Spinal cord (tissue), 10 donors: ENCODE measurements around the gene RTP2. TPM values are rescaled to one million over a fixed set of nuclear protein-coding genes. Genes with fewer than 3 reads are reported as not detected.
"Not testable (repeated sequence)": the region's sequence is repeated elsewhere in the genome, so short reads cannot be mapped to it uniquely, and the experiment has no call there.

Experiments used
- DNase-seq, 6 donors: peaks; one replicate each; pipeline versions ENCODE4 v3.0.0 to v3.0.0-alpha.2; 2013 to 2015; ENCODE audit warnings: low spot score in 6 of 6, low read depth in 4 of 6
- H3K27ac ChIP-seq: one replicate; pipeline ENCODE4 v1.5.1; 2013; ENCODE audit warnings: low read depth, low read length, control low read depth
- H3K27me3 ChIP-seq: one replicate; pipeline ENCODE4 v1.6.1; 2013; ENCODE audit warnings: low read length; ENCODE audit not compliant: control insufficient read depth, insufficient read depth
- H3K36me3 ChIP-seq: one replicate; pipeline ENCODE4 v1.6.1; 2013; ENCODE audit warnings: low read length; ENCODE audit not compliant: control insufficient read depth, insufficient read depth
- H3K4me1 ChIP-seq: one replicate; pipeline ENCODE4 v1.6.1; 2013; ENCODE audit warnings: low read length; ENCODE audit not compliant: control insufficient read depth, insufficient read depth
- H3K4me3 ChIP-seq: one replicate; pipeline ENCODE4 v1.5.1; 2013; ENCODE audit warnings: low read depth, low read length, control low read depth
- H3K9me3 ChIP-seq: one replicate; pipeline ENCODE4 v1.6.1; 2013; ENCODE audit warnings: low read length; ENCODE audit not compliant: control insufficient read depth, insufficient read depth
- WGBS: methylation state at CpG from one replicate; pipeline ENCODE4 v1.1.5; 2013; ENCODE audit warnings: missing lambda C conversion rate; ENCODE audit not compliant: insufficient coverage; 5-methylcytosine and 5-hydroxymethylcytosine counted together
- polyA plus RNA-seq, 2 donors: library from polyadenylated mRNA; unstranded; fragments of 120-200 nt; gene quantifications; one replicate each; pipeline ENCODE4 v1.2.1, GENCODE V29; 2013; ENCODE audit not compliant: insufficient read length in 2 of 2
- total RNA-seq, 2 donors: library from RNA; depleted of rRNA in 1 of 2; stranded (reverse); fragments of 120-200 nt in 1 of 2; fragments of >200 nt in 1 of 2; gene quantifications; one replicate each; pipeline versions ENCODE4 v1.2.3 to v1.2.4, GENCODE V29; 2013 to 2014
- donor health status: healthy.

Gene RTP2
- total and polyA plus RNA-seq, 4 donors, result not detected

DNA sequence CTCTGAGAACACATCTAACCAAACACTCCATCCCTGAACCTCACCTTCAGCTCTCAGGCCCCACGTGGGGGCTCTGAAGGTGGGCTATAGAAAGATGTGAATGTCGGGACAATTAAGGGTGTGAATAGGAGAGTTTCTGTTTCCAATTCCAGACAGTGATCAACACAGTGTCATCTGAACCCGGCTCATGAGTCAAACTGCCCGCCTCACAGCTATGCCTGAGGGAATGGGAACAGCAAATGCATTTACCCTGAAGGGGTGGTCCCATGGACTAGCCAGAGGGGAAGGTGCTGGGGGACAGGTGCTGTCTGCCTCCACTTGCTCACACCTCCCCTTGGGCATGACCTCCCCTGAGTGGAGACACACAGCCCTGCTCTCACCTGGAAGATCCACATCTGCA, 6.3 kb downstream of the RTP2 start:
- no peak for DNase-seq
- Histone ChIP-seq H3K9me3 (no peaks in the 10 kb centered on the region), H3K4me3 (no peak overlapping the region), H3K36me3 (no peaks in the 10 kb centered on the region), H3K4me1 (no peaks in the 10 kb centered on the region), H3K27me3 (no peaks in the 10 kb centered on the region), H3K27ac (no peak overlapping the region)
- 100% methylated on average over 1 of the region's 4 CpGs for WGBS

DNA sequence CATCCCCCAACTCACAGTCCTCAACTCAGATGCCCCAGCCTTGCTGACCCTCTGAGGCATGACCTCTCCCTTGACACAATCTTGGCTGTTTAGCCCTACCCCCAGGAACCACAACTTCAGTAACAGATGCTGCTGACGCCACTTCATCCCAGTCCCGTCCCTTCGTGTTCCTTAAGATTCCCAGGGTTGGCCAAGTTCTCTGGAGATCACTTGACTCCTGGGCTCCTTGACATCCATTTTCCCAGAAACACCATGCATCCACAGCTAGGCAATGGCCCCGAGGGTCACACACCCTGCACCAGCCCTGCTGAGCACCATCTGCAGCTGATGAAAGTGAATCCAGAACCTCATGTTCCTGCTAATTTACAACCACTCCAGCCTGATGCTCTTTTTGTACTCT, 6.9 kb downstream of the RTP2 start:
- 88% methylated on average over 4 of the region's 4 CpGs for WGBS
- no peaks in the 10 kb centered on the region for H3K4me1 ChIP-seq
- no peaks in the 10 kb centered on the region for H3K9me3 ChIP-seq
- H3K36me3 ChIP-seq, result no peaks in the 10 kb centered on the region
- no peak for DNase-seq
- no peak overlapping the region for H3K27ac ChIP-seq
- no peak overlapping the region for H3K4me3 ChIP-seq
- no peaks in the 10 kb centered on the region for H3K27me3 ChIP-seq

DNA sequence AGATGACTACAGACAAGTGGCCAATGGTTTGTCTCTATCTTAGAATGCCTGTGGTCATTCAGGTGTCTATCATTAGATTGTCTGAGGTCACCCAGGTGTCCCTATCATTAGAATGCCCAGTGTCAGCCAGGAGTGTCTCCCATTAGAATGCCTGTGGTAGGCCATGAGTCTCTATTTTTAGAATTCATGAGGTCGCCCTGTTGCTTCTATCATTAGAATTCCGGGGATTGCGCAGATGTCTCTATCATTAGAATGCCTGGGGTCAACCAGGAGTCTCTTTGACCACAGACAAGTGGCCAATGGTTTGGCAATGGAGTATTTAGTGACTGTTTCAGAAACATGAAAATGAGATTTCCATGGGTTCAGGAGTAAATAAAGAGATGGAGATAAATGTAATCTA, 7.6 kb downstream of the RTP2 start:
- no peak overlapping the region for H3K4me3 ChIP-seq
- 85% methylated on average over 3 of the region's 3 CpGs for WGBS

DNA sequence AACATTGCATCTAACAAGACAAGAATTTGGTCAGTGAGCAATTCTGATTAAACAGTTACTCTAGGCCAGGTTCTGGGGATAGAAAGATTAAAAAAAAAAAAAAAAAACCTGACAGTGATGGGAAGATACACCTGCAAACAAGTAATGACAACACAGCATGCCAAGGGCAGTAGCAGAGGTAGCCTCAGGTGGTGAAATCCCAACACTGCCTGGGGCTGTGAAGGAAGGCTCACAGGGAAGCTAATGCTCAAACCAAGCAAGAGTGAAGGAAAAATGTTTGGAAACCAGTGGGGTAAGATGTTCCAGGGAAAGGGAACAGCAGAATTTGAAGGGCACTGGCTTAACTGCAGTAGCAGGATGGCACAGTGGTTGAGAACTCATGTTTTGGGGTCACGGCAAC, 8.9 kb downstream of the RTP2 start:
- DNase-seq, result no peak
- no peak overlapping the region for H3K4me3 ChIP-seq
- H3K27me3 ChIP-seq, result no peaks in the 10 kb centered on the region
- no peak overlapping the region for H3K27ac ChIP-seq
- no CpG with 5 or more reads among the region's 1 CpG for WGBS
- no peaks in the 10 kb centered on the region for H3K4me1 ChIP-seq
- no peaks in the 10 kb centered on the region for H3K36me3 ChIP-seq
- no peaks in the 10 kb centered on the region for H3K9me3 ChIP-seq

More for the DNA sequence above, 7.6 kb downstream of the RTP2 start:
- no peak for DNase-seq
- Histone ChIP-seq H3K27ac (no peak overlapping the region), H3K36me3 (no peaks in the 10 kb centered on the region), H3K4me1 (no peaks in the 10 kb centered on the region), H3K9me3 (no peaks in the 10 kb centered on the region), H3K27me3 (no peaks in the 10 kb centered on the region)

DNA sequence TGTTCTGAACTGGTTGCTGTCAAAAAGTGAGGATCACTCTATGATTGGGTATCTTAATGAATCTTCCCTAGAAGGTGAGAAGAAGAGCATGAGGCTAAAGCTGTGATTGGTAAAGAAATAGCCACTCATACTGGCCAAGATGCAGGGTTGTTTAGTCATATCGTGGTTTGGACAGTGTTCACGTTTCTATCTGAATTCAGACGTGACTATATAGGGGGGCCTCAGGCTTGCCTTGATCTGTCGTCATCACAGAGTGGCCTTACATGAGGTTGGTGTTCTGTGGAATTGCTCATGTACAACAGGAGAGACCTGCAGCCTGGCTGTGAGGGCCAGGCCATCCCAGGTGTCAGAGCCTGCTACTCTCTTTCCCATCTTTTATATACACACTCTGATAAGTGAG, 12.4 kb downstream of the RTP2 start:
- no peaks in the 10 kb centered on the region for H3K36me3 ChIP-seq
- DNase-seq, result no peak
- H3K4me3 ChIP-seq, result no peak overlapping the region
- H3K4me1 ChIP-seq, result no peaks in the 10 kb centered on the region
- no peaks in the 10 kb centered on the region for H3K27me3 ChIP-seq
- no peaks in the 10 kb centered on the region for H3K9me3 ChIP-seq
- no peak overlapping the region for H3K27ac ChIP-seq
- WGBS, result 100% methylated on average over 4 of the region's 4 CpGs

- Histone ChIP-seq H3K27ac (no peak overlapping the region), H3K4me1 (no peaks in the 10 kb centered on the region), H3K36me3 (no peaks in the 10 kb centered on the region), H3K4me3 (no peak overlapping the region), H3K9me3 (no peaks in the 10 kb centered on the region), H3K27me3 (no peaks in the 10 kb centered on the region)
- peak in 1 of 6 donors; percentile 30 for DNase-seq
- WGBS, result no CpG with 5 or more reads among the region's 5 CpGs
Measured at GRCh38 chr3:187686621-187687273, 15.6 kb downstream of the RTP2 start.

DNA sequence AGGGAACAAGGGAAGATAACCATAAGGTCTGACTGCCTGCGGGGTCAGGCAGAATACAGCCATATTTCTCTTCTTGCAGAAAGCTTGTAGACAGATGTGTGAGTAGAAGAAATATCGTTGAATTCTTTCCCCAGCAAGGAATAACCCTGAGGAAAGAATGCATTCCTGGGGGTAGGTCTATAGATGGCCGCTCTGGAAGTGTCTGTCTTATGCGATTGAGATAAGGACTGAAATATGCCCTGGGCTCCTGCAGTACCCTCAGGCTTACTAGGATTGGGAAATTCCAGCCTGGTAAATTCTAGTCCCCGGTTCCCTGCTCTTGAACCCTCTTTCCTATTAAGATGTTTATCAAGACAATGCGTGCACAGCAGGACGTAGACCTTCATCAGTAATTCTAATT, 16.4 kb downstream of the RTP2 start:
- H3K4me1 ChIP-seq, result no peaks in the 10 kb centered on the region
- WGBS, result 98% methylated on average over 6 of the region's 7 CpGs

GRCh38 chr3:187684880-187685279, 17.5 kb downstream of the RTP2 start:
- H3K4me3 ChIP-seq, result no peak overlapping the region
- no CpG with 5 or more reads among the region's 2 CpGs for WGBS
- H3K4me1 ChIP-seq, result no peaks in the 10 kb centered on the region
- H3K9me3 ChIP-seq, result no peaks in the 10 kb centered on the region
- DNase-seq, result no peak
- no peak overlapping the region for H3K27ac ChIP-seq
- H3K27me3 ChIP-seq, result no peaks in the 10 kb centered on the region
- H3K36me3 ChIP-seq, result no peaks in the 10 kb centered on the region

More for the DNA sequence above, 16.4 kb downstream of the RTP2 start:
- Histone ChIP-seq H3K27me3 (no peaks in the 10 kb centered on the region), H3K36me3 (no peaks in the 10 kb centered on the region), H3K9me3 (no peaks in the 10 kb centered on the region), H3K4me3 (no peak overlapping the region), H3K27ac (no peak overlapping the region)
- DNase-seq, result no peak

DNA sequence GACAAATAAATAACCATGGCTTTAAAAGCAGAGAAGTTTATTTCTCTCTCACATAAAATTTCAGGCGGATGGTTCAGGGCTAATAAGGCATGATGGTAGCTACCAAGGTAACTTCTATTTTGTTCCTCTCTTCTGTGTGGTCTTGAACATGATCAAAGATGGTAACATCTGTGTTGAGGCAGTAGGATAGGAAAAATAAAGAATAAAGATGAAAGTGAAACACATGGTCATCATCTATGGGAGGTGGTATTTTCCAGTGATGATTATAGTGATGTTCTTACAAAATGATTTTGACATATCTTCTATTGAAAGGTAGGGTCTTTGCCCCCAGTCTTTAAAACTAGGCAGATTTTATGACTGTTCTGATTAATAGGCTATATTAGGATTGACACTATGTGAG, 17.9 kb downstream of the RTP2 start:
- WGBS, result no CpG with 5 or more reads among the region's 1 CpG
- H3K27ac ChIP-seq, result no peak overlapping the region
- no peak for DNase-seq
- no peaks in the 10 kb centered on the region for H3K4me1 ChIP-seq
- no peaks in the 10 kb centered on the region for H3K27me3 ChIP-seq
- no peaks in the 10 kb centered on the region for H3K36me3 ChIP-seq
- H3K9me3 ChIP-seq, result no peaks in the 10 kb centered on the region
- H3K4me3 ChIP-seq, result no peak overlapping the region

GRCh38 chr3:187681756-187682155, 20.6 kb downstream of the RTP2 start:
- not testable (repeated sequence) for H3K9me3 ChIP-seq, H3K4me3 ChIP-seq
- 90% methylated on average over 7 of the region's 11 CpGs for WGBS

More at GRCh38 chr3:187681756-187682155, 20.6 kb downstream of the RTP2 start:
- H3K27ac ChIP-seq, H3K4me1 ChIP-seq, DNase-seq, H3K36me3 ChIP-seq, H3K27me3 ChIP-seq: not testable (repeated sequence)
